GM21723 (cell line): Measurements from ENCODE around the gene DGKD.

Source experiments
- ATAC-seq: cut with Tn5 transposase; IDR thresholded peaks from one replicate; pipeline ENCODE4 v1.9.1; 2021; ENCODE audit warnings: mild to moderate bottlenecking, moderate library complexity; ENCODE audit not compliant: unreplicated experiment

Gene DGKD

GRCh38 chr2:233470011-233470687, 115.9 kb downstream of the DGKD start:
- ATAC-seq: no peak

- no peak for ATAC-seq
Measured at GRCh38 chr2:233470839-233471238, 116.5 kb downstream of the DGKD start.

- ATAC-seq: no peak
Measured at GRCh38 chr2:233471291-233472035, 117.2 kb downstream of the DGKD start.

GRCh38 chr2:233473386-233473791, 119.1 kb downstream of the DGKD start:
- no peak for ATAC-seq

- ATAC-seq: no peak
Measured at GRCh38 chr2:233473878-233474277, 119.6 kb downstream of the DGKD start.

GRCh38 chr2:233474308-233475160, 120.2 kb downstream of the DGKD start:
- ATAC-seq: no peak

- no peak for ATAC-seq
Measured at GRCh38 chr2:233476063-233476410, 121.7 kb downstream of the DGKD start.

- ATAC-seq: no peak
Measured at GRCh38 chr2:233476651-233477547, 122.6 kb downstream of the DGKD start.

GRCh38 chr2:233477548-233478433, 123.5 kb downstream of the DGKD start:
- ATAC-seq: no peak

- no peak for ATAC-seq
Measured at GRCh38 chr2:233479616-233480489, 125.6 kb downstream of the DGKD start.

- ATAC-seq: no peak
Measured at GRCh38 chr2:233480490-233481202, 126.4 kb downstream of the DGKD start.

GRCh38 chr2:233481368-233482142, 127.3 kb downstream of the DGKD start:
- no peak for ATAC-seq

GRCh38 chr2:233482616-233483015, 128.3 kb downstream of the DGKD start:
- no peak for ATAC-seq

GRCh38 chr2:233485726-233486125, 131.4 kb downstream of the DGKD start:
- no peak for ATAC-seq

GRCh38 chr2:233486357-233486756, 132.1 kb downstream of the DGKD start:
- ATAC-seq: no peak

- ATAC-seq: no peak
Measured at GRCh38 chr2:233486778-233487552, 132.7 kb downstream of the DGKD start.
